ENCODE measurements around the gene PDLIM5. TPM values are rescaled to one million over a fixed set of nuclear protein-coding genes. Genes with fewer than 3 reads are reported as not detected.

PDLIM5 gene
- total and polyA plus RNA-seq, 2 of the 8 experiments (the other 6 are each of a cell fraction or from before 2014, with no cell fraction given): 37.3 to 62.1 TPM

DNA sequence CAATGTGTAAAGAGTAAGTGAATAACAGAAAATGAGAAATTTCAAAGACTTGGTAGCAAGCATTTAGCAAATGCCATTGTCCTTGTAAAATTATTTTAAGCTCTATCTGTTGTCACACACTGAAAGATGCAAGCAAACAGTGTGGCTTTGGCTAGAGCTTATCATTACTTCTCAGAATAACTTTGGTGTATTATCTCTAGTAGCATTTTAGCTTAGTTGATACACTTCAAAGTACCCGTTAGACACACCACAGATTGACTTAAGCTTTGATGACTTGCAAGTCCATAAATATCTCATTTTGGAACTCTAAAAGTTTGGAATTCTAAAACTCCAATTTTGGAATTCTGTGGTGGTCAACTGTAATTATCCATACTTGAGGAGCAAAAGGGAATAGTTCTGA, 98.6 kb downstream of the PDLIM5 start:
- H3K27me3 ChIP-seq (replicated peaks in 1 of 4; ENCODE audit: control insufficient read depth in 3 of 4, extremely low read depth in 1 of 4, insufficient read depth in 3 of 4, low read length in 3 of 4): no peaks in the 10 kb centered on the region
- no peaks in the 10 kb centered on the region for H3K79me1 ChIP-seq (ENCODE audit: low read depth, low read length)
- H3K9me3 ChIP-seq (ENCODE audit: insufficient read depth in 2 of 2, low read depth in 1 of 2, low read length in 1 of 2): no peaks in the 10 kb centered on the region
- H3K14ac ChIP-seq (ENCODE audit: insufficient read length): no peak overlapping the region
- H4K20me1 ChIP-seq (replicated peaks in 1 of 2; ENCODE audit: control insufficient read depth in 1 of 2, insufficient read depth in 2 of 2, low read length in 2 of 2): no peaks in the 10 kb centered on the region
- H3K23ac ChIP-seq (ENCODE audit: insufficient read length): no peak overlapping the region
- DNase-seq (ENCODE audit: low read depth in 1 of 2, low spot score in 2 of 2) (no peak), FAIRE-seq (no peak)
- H3K4me2 ChIP-seq (ENCODE audit: insufficient read depth in 1 of 2, low read depth in 2 of 2, low read length in 2 of 2): no peak overlapping the region
- no peaks in the 10 kb centered on the region for H3K23me2 ChIP-seq (ENCODE audit: low read depth, low read length)
- H4K5ac ChIP-seq (ENCODE audit: insufficient read length, low read depth, low read length): no peak overlapping the region
- H3K79me2 ChIP-seq (ENCODE audit: control insufficient read depth in 1 of 2, insufficient read depth in 2 of 2, low read length in 2 of 2): no peaks in the 10 kb centered on the region; a peak in 2 of 4 replicates
- no peak overlapping the region for H2AFZ ChIP-seq (ENCODE audit: low read length)
- no peak overlapping the region for H3K18ac ChIP-seq (ENCODE audit: extremely low read depth, low read length)
- no peak overlapping the region for H4K8ac ChIP-seq (ENCODE audit: extremely low read depth, insufficient read depth, low read length)
- no peak overlapping the region for H3K27ac ChIP-seq (ENCODE audit: low read depth, low read length)
- no peak overlapping the region for H2BK120ac ChIP-seq (replicated peaks; ENCODE audit: low read depth, low read length)
- no peak overlapping the region for H2BK15ac ChIP-seq (ENCODE audit: low read length)
- no peak overlapping the region for H2BK20ac ChIP-seq (ENCODE audit: low read length)
- H2BK12ac ChIP-seq (ENCODE audit: low read depth, low read length): no peak overlapping the region
- no peak overlapping the region for H4K91ac ChIP-seq (replicated peaks; ENCODE audit: insufficient read length, low read length)
- no peaks in the 10 kb centered on the region for H3K4me1 ChIP-seq (replicated peaks in 1 of 4; ENCODE audit: control insufficient read depth in 3 of 4, insufficient read depth in 4 of 4, low read length in 3 of 4)
- H3K36me3 ChIP-seq (ENCODE audit: control insufficient read depth in 2 of 4, insufficient read depth in 4 of 4, low read length in 3 of 4): no peaks in the 10 kb centered on the region
- ChIA-PET POLR2A (ENCODE audit: partially characterized antibody) (no interaction called here), CTCF (ENCODE audit: partially characterized antibody) (interaction anchor here (1.3 kb wide), 1 partner anchor 143 kb away, joined by 4 read pairs; no protein-coding TSS in a partner anchor)
- H3K9ac ChIP-seq (replicated peaks in 1 of 4; ENCODE audit: extremely low read depth in 1 of 4, low read depth in 3 of 4, low read length in 3 of 4): no peak overlapping the region
- H2AK5ac ChIP-seq (ENCODE audit: low read depth, low read length): no peak overlapping the region
- no peak overlapping the region for H2BK5ac ChIP-seq (ENCODE audit: low read depth, low read length)
- no peak overlapping the region for H3K4me3 ChIP-seq (ENCODE audit: extremely low read depth in 1 of 4, insufficient read depth in 2 of 4, low read depth in 3 of 4, low read length in 4 of 4)
- H3K4ac ChIP-seq (replicated peaks; ENCODE audit: insufficient read length, low read depth, low read length): no peak overlapping the region
- 82% methylated on average over 1 of the region's 1 CpG; no CpG with 5 or more reads in 1 of the 2 experiments for WGBS, 2 experiments (ENCODE audit: extremely low coverage in 1 of 2, insufficient coverage in 1 of 2, insufficient read length in 1 of 2, insufficient replicate concordance in 2 of 2, low coverage in 1 of 2, low lambda C conversion rate in 2 of 2, missing lambda C conversion rate in 1 of 2)
- no peak overlapping the region for H3K56ac ChIP-seq (replicated peaks; ENCODE audit: insufficient read length, low read depth, low read length)
- TF ChIP-seq KDM5A (IDR thresholded peaks at IDR 0.05; ENCODE audit: low read length) (no peak), RNF2 (IDR thresholded peaks at IDR 0.05; ENCODE audit: borderline replicate concordance, low read depth, low read length, missing control alignments, poor library complexity, severe bottlenecking) (no peak), FOSL1 (IDR thresholded peaks at IDR 0.05; ENCODE audit: insufficient read depth, low read depth, low read length) (no peak), EZH2 (IDR thresholded peaks at IDR 0.05; ENCODE audit: low read depth, low read length, severe bottlenecking) (no peak), TBP (IDR thresholded peaks at IDR 0.05; ENCODE audit: low read depth, low read length) (no peak), PHF8 (conservative IDR thresholded peaks at IDR 0.05; ENCODE audit: low read depth, low read length) (no peak), SP4 (IDR thresholded peaks at IDR 0.05; ENCODE audit: low read length) (no peak), EGR1 (IDR thresholded peaks at IDR 0.05; ENCODE audit: borderline replicate concordance, low read depth, low read length) (no peak), RAD21 (IDR thresholded peaks at IDR 0.05 in 1 of 2, conservative IDR thresholded peaks at IDR 0.05 in 1 of 2; ENCODE audit: low read depth in 2 of 2, low read length in 2 of 2) (no peak)
- TF ChIP-seq, protein P1, sequence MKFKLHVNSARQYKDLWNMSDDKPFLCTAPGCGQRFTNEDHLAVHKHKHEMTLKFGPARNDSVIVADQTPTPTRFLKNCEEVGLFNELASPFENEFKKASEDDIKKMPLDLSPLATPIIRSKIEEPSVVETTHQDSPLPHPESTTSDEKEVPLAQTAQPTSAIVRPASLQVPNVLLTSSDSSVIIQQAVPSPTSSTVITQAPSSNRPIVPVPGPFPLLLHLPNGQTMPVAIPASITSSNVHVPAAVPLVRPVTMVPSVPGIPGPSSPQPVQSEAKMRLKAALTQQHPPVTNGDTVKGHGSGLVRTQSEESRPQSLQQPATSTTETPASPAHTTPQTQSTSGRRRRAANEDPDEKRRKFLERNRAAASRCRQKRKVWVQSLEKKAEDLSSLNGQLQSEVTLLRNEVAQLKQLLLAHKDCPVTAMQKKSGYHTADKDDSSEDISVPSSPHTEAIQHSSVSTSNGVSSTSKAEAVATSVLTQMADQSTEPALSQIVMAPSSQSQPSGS (IDR thresholded peaks at IDR 0.05; ENCODE audit: low read length): no peak
- TF ChIP-seq, protein P2, sequence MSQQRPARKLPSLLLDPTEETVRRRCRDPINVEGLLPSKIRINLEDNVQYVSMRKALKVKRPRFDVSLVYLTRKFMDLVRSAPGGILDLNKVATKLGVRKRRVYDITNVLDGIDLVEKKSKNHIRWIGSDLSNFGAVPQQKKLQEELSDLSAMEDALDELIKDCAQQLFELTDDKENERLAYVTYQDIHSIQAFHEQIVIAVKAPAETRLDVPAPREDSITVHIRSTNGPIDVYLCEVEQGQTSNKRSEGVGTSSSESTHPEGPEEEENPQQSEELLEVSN (IDR thresholded peaks at IDR 0.05): no peak

Data from H1 (cell line).